Measurements from ENCODE around the gene AMHR2.

DNA sequence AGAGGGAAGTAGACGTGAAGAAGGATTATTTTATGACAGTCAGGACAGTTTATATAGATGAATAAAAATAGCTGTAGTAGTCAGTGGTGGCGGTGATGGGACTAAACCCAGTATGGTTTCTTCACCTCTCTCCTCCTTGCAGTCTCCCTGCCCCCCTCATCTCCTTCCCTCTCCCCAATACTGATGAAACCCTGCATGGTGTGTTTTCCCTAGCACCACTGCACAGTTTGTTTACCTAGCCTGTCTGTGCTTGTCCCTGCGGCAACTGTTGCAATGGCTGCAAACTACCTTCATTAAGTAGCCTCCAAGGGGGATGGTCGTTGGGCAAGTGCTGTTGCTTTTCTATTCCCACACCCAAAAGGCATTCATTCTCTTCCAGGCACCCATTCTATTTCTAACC, 43.0 kb downstream of the AMHR2 start:
- TF ChIP-seq CTCF (conservative IDR thresholded peaks at IDR 0.05; ENCODE audit: low read depth, low read length): no peak
- no peak for TF ChIP-seq EZH2 (IDR thresholded peaks at IDR 0.05; ENCODE audit: borderline replicate concordance, low read depth, low read length, poor library complexity, severe bottlenecking)
